T-cell (primary cell): ENCODE measurements around the gene SOBP. TPM values are rescaled to one million over a fixed set of nuclear protein-coding genes. Genes with fewer than 3 reads are reported as not detected.

Experiments used
- ATAC-seq, 4 experiments: fragments of 200-7000 bp in 3 of 4; fragments of 150-1000 bp in 1 of 4; cut with Tn5 transposase; replicated peaks in 1 of 4; 1 replicate in 3 of 4; 2 replicates in 1 of 4; pipeline ENCODE4 v1.10.0; 2021; ENCODE audit warnings: moderate library complexity in 3 of 4, mild to moderate bottlenecking in 2 of 4, moderate number of reproducible peaks in 1 of 4
- CTCF ChIA-PET, 2 donors: fragments of 300-600 bp; sonication (Branson Sonifier 250); formaldehyde crosslinking; loops; one replicate each; lab custom pipeline; 2022; ENCODE audit warnings: antibody characterized with exemption in 2 of 2; lab: Charles Lee
- POLR2A ChIA-PET, 2 donors: fragments of 300-600 bp; sonication (Branson Sonifier 250); formaldehyde crosslinking; loops; one replicate each; lab custom pipeline; 2022; ENCODE audit warnings: antibody characterized with exemption in 2 of 2; lab: Charles Lee
- DNase-seq, 35 experiments: peaks; one replicate each; pipeline versions ENCODE4 v3.0.0 to v3.0.0-alpha.2; 2013 to 2023
- H3K27ac ChIP-seq: one replicate; pipeline ENCODE4 v1.5.1; 2013; ENCODE audit warnings: low read length
- H3K27me3 ChIP-seq, 2 experiments: replicated peaks in 1 of 2; 1 replicate in 1 of 2; 2 replicates in 1 of 2; pipeline versions ENCODE4 v1.6.1 to v1.7.0; 2013; ENCODE audit warnings: low read length in 1 of 2, mixed read lengths in 1 of 2; ENCODE audit not compliant: control insufficient read depth in 2 of 2, insufficient read depth in 2 of 2; ENCODE audit errors: extremely low read depth in 1 of 2
- H3K36me3 ChIP-seq, 2 donors: 1 replicate in 1 of 2; 2 replicates in 1 of 2; pipeline versions ENCODE4 v1.6.1 to v1.7.0; 2013; ENCODE audit warnings: low read length in 1 of 2; ENCODE audit not compliant: control insufficient read depth in 2 of 2, insufficient read depth in 1 of 2; ENCODE audit errors: extremely low read depth in 1 of 2
- H3K4me1 ChIP-seq, 2 experiments: 1 replicate in 1 of 2; 2 replicates in 1 of 2; pipeline versions ENCODE4 v1.6.1 to v1.7.0; 2013; ENCODE audit warnings: low read length in 2 of 2, mixed read lengths in 1 of 2; ENCODE audit not compliant: insufficient read depth in 2 of 2, control insufficient read depth in 1 of 2; ENCODE audit errors: extremely low read depth in 1 of 2
- H3K4me3 ChIP-seq, 2 donors: 1 replicate in 1 of 2; 2 replicates in 1 of 2; pipeline versions ENCODE4 v1.5.1 to v1.7.0; 2013; ENCODE audit warnings: mild to moderate bottlenecking in 2 of 2, low read length in 1 of 2, moderate library complexity in 1 of 2; ENCODE audit not compliant: control insufficient read depth in 1 of 2; ENCODE audit errors: extremely low read depth in 1 of 2
- H3K9me3 ChIP-seq: 2 replicates; pipeline ENCODE4 v1.7.0; 2013
- H3K27ac Mint-ChIP-seq, 2 donors: one replicate each; pipeline ENCODE4 v1.8.0; 2020 to 2021; ENCODE audit warnings: mild to moderate bottlenecking in 2 of 2, mixed read lengths in 2 of 2
- H3K27me3 Mint-ChIP-seq, 2 donors: one replicate each; pipeline ENCODE4 v1.8.0; 2021 to 2022; ENCODE audit warnings: mixed read lengths in 2 of 2
- H3K36me3 Mint-ChIP-seq: one replicate; pipeline ENCODE4 v1.8.0; 2021; ENCODE audit warnings: mixed read lengths
- H3K4me1 Mint-ChIP-seq, 3 donors: one replicate each; pipeline ENCODE4 v1.8.0; 2020 to 2022; ENCODE audit warnings: mixed read lengths in 3 of 3, mild to moderate bottlenecking in 1 of 3
- H3K4me3 Mint-ChIP-seq, 3 donors: one replicate each; pipeline ENCODE4 v1.8.0; 2020 to 2022; ENCODE audit warnings: mild to moderate bottlenecking in 3 of 3, mixed read lengths in 3 of 3, moderate library complexity in 3 of 3
- H3K9me3 Mint-ChIP-seq, 3 donors: one replicate each; pipeline ENCODE4 v1.8.0; 2020 to 2022; ENCODE audit warnings: mixed read lengths in 3 of 3
- WGBS: methylation state at CpG from one replicate; pipeline ENCODE4 v1.1.5; 2013; ENCODE audit warnings: missing lambda C conversion rate; ENCODE audit not compliant: insufficient coverage; 5-methylcytosine and 5-hydroxymethylcytosine counted together
- total RNA-seq, 35 experiments: library from RNA in 6 of 35; stranded (reverse) in 6 of 35; fragments of 120-200 nt in 1 of 35; gene quantifications; one replicate each; pipeline versions ENCODE4 v1.2.1 to v1.2.4 and lab custom pipeline; 2013 to 2026

SOBP gene
- total RNA-seq, 5 donors from 2014 or later (not counting 1 experiment from before 2014, with no cell fraction given) = 0.30 to 0.95 (median 0.46) TPM

DNA sequence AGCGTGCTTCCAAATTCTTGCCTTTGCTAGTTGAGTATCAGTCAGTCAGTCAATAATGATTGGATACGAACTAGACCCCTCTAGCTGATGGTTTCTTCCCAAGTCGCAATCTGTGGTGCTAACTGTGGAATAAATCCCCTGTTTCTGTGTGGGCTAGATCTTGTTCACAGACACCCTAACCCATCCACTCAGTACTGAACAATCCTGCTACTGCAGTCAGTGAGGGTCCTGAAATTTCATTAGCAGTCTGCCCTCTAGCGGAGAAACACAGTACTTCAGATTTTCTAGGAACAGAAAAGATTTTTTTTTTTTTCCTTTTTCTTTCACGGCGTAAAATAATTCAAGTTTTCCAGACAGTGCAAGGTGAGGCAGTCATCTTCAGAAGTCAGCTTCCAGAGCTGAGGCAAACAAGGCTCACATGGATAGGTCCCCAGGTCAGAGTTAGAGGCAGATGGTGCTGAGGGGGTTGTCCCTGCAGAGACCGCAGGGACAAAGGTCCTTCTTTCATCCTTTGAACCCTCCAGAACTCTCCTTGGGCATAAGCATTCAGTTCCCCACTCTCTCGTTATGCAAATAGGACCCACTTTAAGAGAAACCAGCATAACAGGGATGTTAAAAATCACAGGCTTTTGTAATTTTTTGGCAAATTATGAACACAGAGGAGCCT is 214.6 kb downstream of the SOBP start:
- DNase-seq (peak in 4 of 35 experiments; percentile 12 to 69 (median 30)), ATAC-seq (no peak)
- Mint-ChIP-seq H3K36me3 (peaks cover 60% of the 10 kb centered on the region), H3K9me3 (no peaks in the 10 kb centered on the region), H3K27me3 (no peaks in the 10 kb centered on the region), H3K4me3 (no peak overlapping the region), H3K27ac (peak overlapping the region; percentile 65 to 70), H3K4me1 (peaks cover 35 to 63% (median 40%) of the 10 kb centered on the region in 3 donors)
- Histone ChIP-seq H3K27me3 (no peaks in the 10 kb centered on the region), H3K4me3 (no peak overlapping the region), H3K36me3 (peaks cover 4 to 42% of the 10 kb centered on the region in 2 donors), H3K9me3 (no peaks in the 10 kb centered on the region), H3K4me1 (peaks cover 17 to 21% of the 10 kb centered on the region in 2 experiments), H3K27ac (no peak overlapping the region)
- WGBS = 67% methylated on average over 1 of the region's 8 CpGs
- CTCF ChIA-PET = interaction anchor here (0.5 to 1.5 kb wide), 12 partner anchors 9 to 277 kb away, joined by 3 to 9 read pairs (median 4); no protein-coding TSS in a partner anchor
- POLR2A ChIA-PET = interaction anchor here (0.5 to 0.6 kb wide), 2 partner anchors 119 to 120 kb away, joined by 4 to 5 read pairs; no protein-coding TSS in a partner anchor

DNA sequence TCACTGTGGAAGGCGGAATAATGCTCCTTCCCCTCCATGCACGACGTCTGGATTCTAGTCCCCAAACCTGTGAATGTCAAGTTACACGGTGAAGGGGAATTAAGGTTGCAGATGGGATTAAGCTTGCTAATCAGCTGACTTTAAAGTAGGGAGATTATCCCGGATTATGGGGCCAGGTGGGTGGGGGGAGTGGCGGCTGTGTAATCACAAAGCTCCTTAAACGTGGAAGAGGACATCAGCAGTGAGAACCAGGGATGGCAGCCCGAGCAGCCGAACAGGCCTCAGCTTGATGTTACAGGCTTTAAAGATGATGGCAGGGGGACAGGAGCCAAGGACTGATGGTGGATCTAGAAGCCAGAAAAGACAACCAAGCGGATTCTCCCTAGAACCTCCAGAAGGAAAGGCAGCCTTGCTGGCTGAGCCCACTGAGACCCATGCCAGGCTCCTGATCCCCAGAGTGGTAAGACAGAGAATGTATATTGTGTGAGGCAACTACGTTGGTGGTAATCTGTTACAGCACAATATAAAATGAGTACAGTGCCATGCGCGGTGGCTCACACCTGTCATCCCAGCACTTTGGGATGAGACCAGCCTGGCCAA is 216.7 kb downstream of the SOBP start:
- H3K4me3 ChIP-seq = no peak overlapping the region
- H3K27me3 ChIP-seq = no peaks in the 10 kb centered on the region
- DNase-seq (no peak), ATAC-seq (no peak)
- Mint-ChIP-seq H3K9me3 (no peaks in the 10 kb centered on the region), H3K4me1 (peaks cover 38 to 65% (median 41%) of the 10 kb centered on the region in 3 donors), H3K4me3 (no peak overlapping the region), H3K27ac (peak overlapping the region; percentile 62 to 89), H3K27me3 (no peaks in the 10 kb centered on the region), H3K36me3 (peaks cover 60% of the 10 kb centered on the region)
- peaks cover 4 to 42% of the 10 kb centered on the region in 2 donors for H3K36me3 ChIP-seq
- no peaks in the 10 kb centered on the region for H3K9me3 ChIP-seq
- WGBS = 96% methylated on average over 8 of the region's 13 CpGs
- POLR2A ChIA-PET = interaction anchor here (0.6 kb wide), 2 partner anchors 1145 to 1186 kb away, joined by 3 to 4 read pairs; no protein-coding TSS in a partner anchor
- no peak overlapping the region for H3K27ac ChIP-seq
- CTCF ChIA-PET = interaction anchor here in 1 of 2 donors (1.1 kb wide), 1 partner anchor 20 kb away, joined by 6 read pairs; no protein-coding TSS in a partner anchor
- H3K4me1 ChIP-seq = peaks cover 25 to 28% of the 10 kb centered on the region in 2 experiments

DNA sequence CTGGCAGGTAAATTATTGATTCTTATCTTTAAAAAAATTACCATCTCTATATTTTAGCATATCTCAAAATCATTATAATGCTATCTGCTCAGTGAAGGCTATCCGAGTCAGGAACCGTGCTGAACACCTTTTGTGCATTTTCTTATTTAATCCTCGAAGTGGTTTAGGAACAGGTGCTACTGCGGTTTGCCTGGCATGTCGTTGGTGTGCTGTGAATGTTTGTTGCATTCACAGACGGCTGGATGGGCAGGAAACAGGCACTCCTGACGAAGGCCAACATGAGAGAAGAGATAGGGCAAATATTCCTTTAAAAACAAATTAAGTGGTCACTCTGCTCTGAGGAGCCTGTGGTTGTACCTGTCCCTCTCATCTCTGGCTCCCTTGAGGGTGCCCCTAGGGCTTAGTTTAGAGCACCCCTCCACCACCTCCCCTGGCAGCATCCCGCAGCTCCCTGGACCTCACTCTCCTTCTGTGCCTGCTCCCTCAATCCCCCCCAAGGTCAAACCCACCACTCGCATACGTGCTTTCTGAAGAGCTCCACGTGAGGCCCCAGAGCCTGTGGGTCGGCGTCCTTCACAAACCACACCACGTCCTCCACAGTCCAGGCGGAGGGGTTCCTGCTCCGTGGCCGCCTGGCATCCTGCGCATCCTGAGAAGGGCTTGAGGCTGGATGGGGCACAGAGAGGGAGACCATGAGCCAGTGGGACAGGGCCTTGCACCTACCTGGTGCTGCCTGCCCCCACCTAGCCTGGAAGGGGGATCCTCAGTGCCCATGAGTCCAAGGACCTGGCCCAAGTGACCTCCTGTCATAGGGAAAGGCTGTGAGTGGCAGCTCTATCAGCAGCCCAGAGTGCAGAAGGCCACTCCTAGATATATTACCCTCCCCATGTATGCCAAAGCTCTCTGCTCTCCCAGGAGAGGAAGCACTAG is 217.7 kb downstream of the SOBP start:
- CTCF ChIA-PET = interaction anchor here in 1 of 2 donors (0.6 kb wide), 1 partner anchor 59 kb away, joined by 4 read pairs; no protein-coding TSS in a partner anchor
- peak overlapping the region in 1 of 3 donors; percentile 13 for H3K4me3 Mint-ChIP-seq

DNA sequence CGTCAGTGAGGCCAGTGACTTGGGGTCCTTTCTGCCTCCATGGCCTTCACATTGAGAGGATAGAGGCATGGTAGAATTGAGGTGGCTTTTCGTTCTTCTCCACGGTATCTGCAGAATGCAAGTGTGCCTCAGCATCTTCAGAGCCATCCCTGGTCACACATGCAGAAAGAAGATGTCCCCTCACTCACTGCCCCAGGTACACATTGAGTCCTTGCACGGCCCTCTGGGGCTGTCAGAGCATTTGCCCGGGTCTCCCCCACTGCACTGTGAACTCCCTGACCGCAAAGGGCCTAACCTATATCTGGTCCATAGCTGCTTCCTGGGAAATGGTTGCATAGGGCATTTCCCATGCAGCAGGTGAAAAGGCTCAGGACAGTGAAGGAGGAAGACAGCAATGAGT is 218.5 kb downstream of the SOBP start:
- Histone ChIP-seq H3K9me3 (no peaks in the 10 kb centered on the region), H3K27me3 (no peaks in the 10 kb centered on the region), H3K36me3 (peaks cover 4 to 44% of the 10 kb centered on the region in 2 donors), H3K4me3 (no peak overlapping the region), H3K27ac (no peak overlapping the region), H3K4me1 (peaks cover 43 to 46% of the 10 kb centered on the region in 2 experiments)
- ChIA-PET CTCF (no interaction called here), POLR2A (interaction anchor here in 1 of 2 donors (0.6 kb wide), 1 partner anchor 13 kb away, joined by 4 read pairs; no protein-coding TSS in a partner anchor)
- H3K27me3 Mint-ChIP-seq = no peaks in the 10 kb centered on the region
- peak overlapping the region in 1 of 3 donors; percentile 13 for H3K4me3 Mint-ChIP-seq
- no peak for ATAC-seq
- peak overlapping the region; percentile 88 to 89 for H3K27ac Mint-ChIP-seq
- DNase-seq = no peak
- WGBS = 90% methylated on average over 5 of the region's 6 CpGs
- peaks cover 56% of the 10 kb centered on the region for H3K36me3 Mint-ChIP-seq
- peaks cover 54 to 73% (median 56%) of the 10 kb centered on the region in 3 donors for H3K4me1 Mint-ChIP-seq
- H3K9me3 Mint-ChIP-seq = no peaks in the 10 kb centered on the region

More for the DNA sequence above, 217.7 kb downstream of the SOBP start:
- WGBS = 91% methylated on average over 8 of the region's 18 CpGs
- Histone ChIP-seq H3K27me3 (no peaks in the 10 kb centered on the region), H3K27ac (no peak overlapping the region), H3K36me3 (peaks cover 4 to 44% of the 10 kb centered on the region in 2 donors), H3K9me3 (no peaks in the 10 kb centered on the region), H3K4me3 (no peak overlapping the region), H3K4me1 (peaks cover 35 to 38% of the 10 kb centered on the region in 2 experiments)
- no peaks in the 10 kb centered on the region for H3K27me3 Mint-ChIP-seq
- H3K27ac Mint-ChIP-seq = peak overlapping the region; percentile 88 to 89
- H3K36me3 Mint-ChIP-seq = peaks cover 60% of the 10 kb centered on the region
- ATAC-seq (no peak), DNase-seq (no peak)
- no peaks in the 10 kb centered on the region for H3K9me3 Mint-ChIP-seq
- peaks cover 48 to 70% (median 51%) of the 10 kb centered on the region in 3 donors for H3K4me1 Mint-ChIP-seq
- POLR2A ChIA-PET = no interaction called here

DNA sequence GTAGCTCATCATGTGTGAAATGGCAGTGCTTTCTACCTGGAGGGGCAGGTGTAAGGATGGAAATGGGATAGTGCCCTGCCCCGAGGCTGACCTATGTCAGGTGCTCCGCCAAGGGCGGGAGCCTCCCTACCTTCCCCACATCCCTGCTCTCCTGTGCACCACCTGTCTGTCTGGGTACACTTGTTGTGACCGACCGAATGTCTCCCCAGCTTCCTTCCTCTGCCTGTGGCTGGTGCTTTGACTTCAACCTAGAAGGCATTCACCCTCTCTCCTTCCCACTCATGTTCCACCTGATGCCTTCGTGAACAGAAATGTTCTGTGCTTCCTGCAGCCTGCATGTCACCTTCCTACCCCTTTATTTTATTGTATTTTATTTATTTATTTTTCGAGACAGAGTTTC is 219.4 kb downstream of the SOBP start:
- CTCF ChIA-PET = interaction anchor here in 1 of 2 donors (0.8 kb wide), 1 partner anchor 98 kb away, joined by 4 read pairs; no protein-coding TSS in a partner anchor
- Mint-ChIP-seq H3K4me1 (peaks cover 60 to 75% (median 62%) of the 10 kb centered on the region in 3 donors), H3K27me3 (no peaks in the 10 kb centered on the region), H3K36me3 (peaks cover 51% of the 10 kb centered on the region), H3K27ac (peak overlapping the region; percentile 88 to 89), H3K9me3 (no peaks in the 10 kb centered on the region), H3K4me3 (peak overlapping the region in 1 of 3 donors; percentile 55)
- H3K4me1 ChIP-seq = peaks cover 52 to 54% of the 10 kb centered on the region in 2 experiments
- H3K4me3 ChIP-seq = peak overlapping the region in 1 of 2 donors; percentile 2
- no peaks in the 10 kb centered on the region for H3K27me3 ChIP-seq
- H3K27ac ChIP-seq = peak overlapping the region; percentile 42
- peaks cover 4 to 44% of the 10 kb centered on the region in 2 donors for H3K36me3 ChIP-seq
- peak; percentile 65 to 75 (median 72) for ATAC-seq
- 21% methylated on average over 2 of the region's 7 CpGs for WGBS
- no peaks in the 10 kb centered on the region for H3K9me3 ChIP-seq
- peak in 15 of 35 experiments; percentile 7 to 52 (median 38) for DNase-seq
- POLR2A ChIA-PET = interaction anchor here in 1 of 2 donors (0.6 to 0.8 kb wide), 2 partner anchors 108 to 114 kb away, joined by 3 read pairs; no protein-coding TSS in a partner anchor
